Fibroblast of skin of right biceps (primary cell): ENCODE data around the gene CTAGE15.
"Not testable (repeated sequence)": the region's sequence is repeated elsewhere in the genome, so short reads cannot be mapped to it uniquely, and the experiment has no call there.

Source experiments
- DNase-seq: peaks from one replicate; pipeline ENCODE4 v3.0.0-alpha.2; 2013

Gene CTAGE15

GRCh38 chr7:143571501-143571900 lies at the start of gene CTAGE15:
TSS of gene CTAGE15 (plus strand) at chr7:143571801. CDS start at chr7:143571818, 17 bp downstream.
- not testable (repeated sequence) for DNase-seq

GRCh38 chr7:143522309-143522916 lies 49.2 kb upstream of the CTAGE15 start:
- not testable (repeated sequence) for DNase-seq

- not testable (repeated sequence) for DNase-seq
Measured at GRCh38 chr7:143531169-143531926, 40.3 kb upstream of the CTAGE15 start.

GRCh38 chr7:143531932-143532331 lies 39.7 kb upstream of the CTAGE15 start:
- DNase-seq: not testable (repeated sequence)

GRCh38 chr7:143533213-143533839 lies 38.3 kb upstream of the CTAGE15 start:
- DNase-seq: not testable (repeated sequence)

GRCh38 chr7:143536443-143536842 lies 35.2 kb upstream of the CTAGE15 start:
- DNase-seq: not testable (repeated sequence)

- DNase-seq: not testable (repeated sequence)
Measured at GRCh38 chr7:143543288-143544038, 28.1 kb upstream of the CTAGE15 start.

- not testable (repeated sequence) for DNase-seq
Measured at GRCh38 chr7:143555968-143556367, 15.6 kb upstream of the CTAGE15 start.

GRCh38 chr7:143563306-143563705 lies 8.3 kb upstream of the CTAGE15 start:
- DNase-seq: not testable (repeated sequence)

GRCh38 chr7:143566001-143566400 lies 5.6 kb upstream of the CTAGE15 start:
- not testable (repeated sequence) for DNase-seq

- DNase-seq: not testable (repeated sequence)
Measured at GRCh38 chr7:143588183-143588582, 16.6 kb downstream of the CTAGE15 start.

- not testable (repeated sequence) for DNase-seq
Measured at GRCh38 chr7:143589897-143590296, 18.3 kb downstream of the CTAGE15 start.

- DNase-seq: not testable (repeated sequence)
Measured at GRCh38 chr7:143598086-143598485, 26.5 kb downstream of the CTAGE15 start.

GRCh38 chr7:143603549-143603948 lies 31.9 kb downstream of the CTAGE15 start:
- DNase-seq: not testable (repeated sequence)

GRCh38 chr7:143606088-143606487 lies 34.5 kb downstream of the CTAGE15 start:
- DNase-seq: not testable (repeated sequence)

- not testable (repeated sequence) for DNase-seq
Measured at GRCh38 chr7:143615545-143615944, 43.9 kb downstream of the CTAGE15 start.

GRCh38 chr7:143617204-143617603 lies 45.6 kb downstream of the CTAGE15 start:
- DNase-seq: not testable (repeated sequence)

GRCh38 chr7:143620058-143620457 lies 48.5 kb downstream of the CTAGE15 start:
- not testable (repeated sequence) for DNase-seq

- not testable (repeated sequence) for DNase-seq
Measured at GRCh38 chr7:143620646-143621045, 49.0 kb downstream of the CTAGE15 start, which contains the start of gene TCAF2. TSS of gene TCAF2 (plus strand) at chr7:143620974.

- DNase-seq: not testable (repeated sequence)
Measured at GRCh38 chr7:143621175-143621574, 49.6 kb downstream of the CTAGE15 start.

- DNase-seq: not testable (repeated sequence)
Measured at GRCh38 chr7:143622130-143622529, 50.5 kb downstream of the CTAGE15 start.
